GM19372 (cell line): ENCODE measurements around the gene CCDC102A.

Source experiments
- ATAC-seq: cut with Tn5 transposase; IDR thresholded peaks from one replicate; pipeline ENCODE4 v1.9.1; 2021; ENCODE audit warnings: mild to moderate bottlenecking, low read depth, moderate library complexity; ENCODE audit not compliant: unreplicated experiment

Gene CCDC102A

GRCh38 chr16:57468346-57468745, 68.0 kb downstream of the CCDC102A start:
- no peak for ATAC-seq

GRCh38 chr16:57464523-57464922, 71.8 kb downstream of the CCDC102A start:
- ATAC-seq = no peak

GRCh38 chr16:57462978-57463362, 73.4 kb downstream of the CCDC102A start:
- no peak for ATAC-seq

GRCh38 chr16:57462209-57462977, 74.0 kb downstream of the CCDC102A start, which contains the start of gene POLR2C:
POLR2C (plus strand) TSS chr16:57462679; CDS start chr16:57462725, 46 bp downstream.
- peak; percentile 91 for ATAC-seq
